Activated CD8-positive, alpha-beta T cell treated with anti-CD3 and anti-CD28 coated beads for 36 hours (primary cell): Measurements from ENCODE around the gene GAA. TPM values are rescaled to one million over a fixed set of nuclear protein-coding genes. Genes with fewer than 3 reads are reported as not detected.

Experiments
- ATAC-seq: fragments of 200-7000 bp; cut with Tn5 transposase; one replicate; pipeline ENCODE4 v1.10.0; 2021; ENCODE audit warnings: mild to moderate bottlenecking, moderate library complexity
- CTCF ChIA-PET: fragments of 350-600 bp; sonication (Branson Sonifier 250); formaldehyde crosslinking; loops from one replicate; lab custom pipeline; 2021; ENCODE audit warnings: antibody characterized with exemption; lab: Charles Lee
- POLR2A ChIA-PET: fragments of 350-600 bp; sonication (Branson Sonifier 250); formaldehyde crosslinking; loops from one replicate; lab custom pipeline; 2021; ENCODE audit warnings: antibody characterized with exemption; lab: Charles Lee
- DNase-seq: peaks from one replicate; pipeline ENCODE4 v3.0.0-alpha.2; 2020
- H3K27ac Mint-ChIP-seq: one replicate; pipeline ENCODE4 v1.8.0; 2021; ENCODE audit warnings: mild to moderate bottlenecking, mixed read lengths
- H3K27me3 Mint-ChIP-seq: one replicate; pipeline ENCODE4 v1.8.0; 2021; ENCODE audit warnings: mixed read lengths
- H3K36me3 Mint-ChIP-seq: one replicate; pipeline ENCODE4 v1.8.0; 2021; ENCODE audit warnings: low read depth, mixed read lengths
- H3K4me1 Mint-ChIP-seq: one replicate; pipeline ENCODE4 v1.8.0; 2021; ENCODE audit warnings: low read depth, mixed read lengths
- H3K4me3 Mint-ChIP-seq: one replicate; pipeline ENCODE4 v1.8.0; 2021; ENCODE audit warnings: mild to moderate bottlenecking, moderate library complexity, mixed read lengths
- H3K9me3 Mint-ChIP-seq: one replicate; pipeline ENCODE4 v1.8.0; 2021; ENCODE audit warnings: mixed read lengths
- intact Hi-C: fragments of 100-400 bp; cut with micrococcal nuclease; formaldehyde crosslinking; loops from one replicate; pipeline ENCODE4 v1.10.0; 2022
- total RNA-seq, 2 experiments: library from RNA; stranded (reverse); gene quantifications; one replicate each; pipeline ENCODE4 v1.2.3, GENCODE V29; 2021
- TF ChIP-seq, protein P1 (sequence below): fragments of 200-600 bp; IDR thresholded peaks from one replicate; pipeline ENCODE4 v1.8.0; 2022; ENCODE audit warnings: antibody characterized with exemption, mild to moderate bottlenecking

Gene GAA
- total RNA-seq, 2 experiments from 2014 or later = 42.6 to 46.2 TPM

DNA sequence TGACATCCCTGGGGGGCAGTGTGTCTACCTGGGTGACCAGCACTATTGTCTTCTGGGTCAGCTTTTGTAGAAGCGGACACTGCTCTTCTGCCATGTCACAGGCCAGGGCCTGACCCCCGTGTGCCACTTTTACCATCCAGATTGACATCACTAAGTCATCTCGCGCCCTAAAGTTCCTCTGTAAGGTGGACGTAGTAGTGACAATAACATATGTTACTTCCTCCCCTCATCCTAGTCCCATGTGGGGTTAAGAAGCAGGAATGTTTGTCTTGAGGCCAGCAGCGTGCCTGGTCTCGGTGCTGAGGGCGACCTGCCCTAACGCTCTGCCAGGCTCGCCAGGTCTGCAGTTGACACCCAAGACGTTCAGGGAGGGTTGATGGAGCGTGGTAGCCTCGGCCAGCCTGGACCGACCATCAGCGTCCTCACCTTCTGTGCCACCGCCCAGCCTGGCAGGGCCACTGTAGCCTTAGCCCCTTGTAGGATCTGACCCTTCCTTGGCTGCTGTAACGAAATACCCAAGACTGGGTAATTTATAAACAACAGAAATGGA lies 20.7 kb downstream of the GAA start:
- ChIA-PET POLR2A (interaction anchor here (0.7 kb wide), 1 partner anchor 24 kb away, joined by 3 read pairs; no protein-coding TSS in a partner anchor), CTCF (no interaction called here)
- TF ChIP-seq, protein P1, sequence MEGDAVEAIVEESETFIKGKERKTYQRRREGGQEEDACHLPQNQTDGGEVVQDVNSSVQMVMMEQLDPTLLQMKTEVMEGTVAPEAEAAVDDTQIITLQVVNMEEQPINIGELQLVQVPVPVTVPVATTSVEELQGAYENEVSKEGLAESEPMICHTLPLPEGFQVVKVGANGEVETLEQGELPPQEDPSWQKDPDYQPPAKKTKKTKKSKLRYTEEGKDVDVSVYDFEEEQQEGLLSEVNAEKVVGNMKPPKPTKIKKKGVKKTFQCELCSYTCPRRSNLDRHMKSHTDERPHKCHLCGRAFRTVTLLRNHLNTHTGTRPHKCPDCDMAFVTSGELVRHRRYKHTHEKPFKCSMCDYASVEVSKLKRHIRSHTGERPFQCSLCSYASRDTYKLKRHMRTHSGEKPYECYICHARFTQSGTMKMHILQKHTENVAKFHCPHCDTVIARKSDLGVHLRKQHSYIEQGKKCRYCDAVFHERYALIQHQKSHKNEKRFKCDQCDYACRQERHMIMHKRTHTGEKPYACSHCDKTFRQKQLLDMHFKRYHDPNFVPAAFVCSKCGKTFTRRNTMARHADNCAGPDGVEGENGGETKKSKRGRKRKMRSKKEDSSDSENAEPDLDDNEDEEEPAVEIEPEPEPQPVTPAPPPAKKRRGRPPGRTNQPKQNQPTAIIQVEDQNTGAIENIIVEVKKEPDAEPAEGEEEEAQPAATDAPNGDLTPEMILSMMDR = no peak
- Mint-ChIP-seq H3K4me3 (no peak overlapping the region), H3K9me3 (no peaks in the 10 kb centered on the region), H3K27ac (no peak overlapping the region), H3K27me3 (peaks cover 4% of the 10 kb centered on the region), H3K4me1 (no peaks in the 10 kb centered on the region), H3K36me3 (no peaks in the 10 kb centered on the region)
- DNase-seq (no peak), ATAC-seq (no peak)
- intact Hi-C loops = no loop called here

DNA sequence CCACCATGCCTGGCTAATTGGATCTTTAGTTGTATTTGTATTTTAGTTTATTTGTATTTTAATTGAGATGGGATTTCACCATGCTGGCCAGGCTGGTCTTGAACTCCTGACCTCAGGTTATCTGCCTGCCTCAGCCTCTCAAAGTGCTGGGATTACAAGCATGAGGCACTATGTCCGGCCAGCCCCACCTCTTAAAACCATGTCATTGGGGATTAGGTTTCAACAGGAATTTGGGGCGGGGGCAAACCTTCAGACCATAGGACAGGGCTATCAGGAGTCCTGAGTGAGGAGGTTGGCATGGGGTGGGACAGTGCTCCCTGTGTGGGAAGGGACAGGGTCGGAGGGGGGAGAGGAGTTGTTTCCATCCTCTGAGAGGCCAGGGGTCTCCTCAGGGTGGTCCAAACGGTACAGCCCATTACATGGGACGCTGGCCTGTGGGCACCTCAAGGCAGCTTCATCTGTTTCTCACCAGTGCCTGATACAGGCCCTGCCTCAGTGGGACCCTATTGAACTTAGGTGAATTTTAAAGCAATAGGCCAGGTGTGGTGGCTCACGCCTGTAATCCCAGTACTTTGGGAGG lies 21.6 kb downstream of the GAA start:
- peaks cover 6% of the 10 kb centered on the region for H3K27me3 Mint-ChIP-seq
- no peaks in the 10 kb centered on the region for H3K36me3 Mint-ChIP-seq
- ChIA-PET POLR2A (no interaction called here), CTCF (interaction anchor here (1.8 kb wide), 1 partner anchor 22 kb away, joined by 10 read pairs; the partner anchor contains the start of gene GAA)
- H3K4me3 Mint-ChIP-seq = no peak overlapping the region
- intact Hi-C loops = no loop called here
- H3K9me3 Mint-ChIP-seq = no peaks in the 10 kb centered on the region
- no peak for ATAC-seq
- TF ChIP-seq, protein P1 = no peak
- H3K27ac Mint-ChIP-seq = no peak overlapping the region
- DNase-seq = no peak
- H3K4me1 Mint-ChIP-seq = no peaks in the 10 kb centered on the region

DNA sequence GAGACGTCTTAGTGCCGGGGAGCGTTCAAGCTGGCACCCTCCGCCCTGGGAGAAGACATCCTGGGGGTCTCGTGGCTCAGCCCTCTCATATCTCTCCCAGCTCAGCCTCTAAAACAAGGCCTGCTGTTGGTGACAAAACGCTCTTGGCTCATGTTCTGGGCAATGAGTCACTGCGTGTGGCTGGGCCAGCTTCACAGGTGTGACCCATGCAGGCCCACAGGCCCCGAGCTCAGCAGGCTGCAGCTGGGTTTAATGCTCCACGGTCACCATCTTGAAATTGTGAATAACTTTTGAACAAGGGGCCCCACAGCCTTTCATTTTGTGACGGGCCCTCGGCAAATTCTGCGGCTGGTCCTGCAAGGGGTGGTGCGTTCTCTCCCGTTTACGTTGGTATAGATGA lies 22.4 kb downstream of the GAA start:
- intact Hi-C loops = no loop called here
- Mint-ChIP-seq H3K27ac (no peak overlapping the region), H3K4me3 (no peak overlapping the region), H3K9me3 (no peaks in the 10 kb centered on the region), H3K27me3 (peaks cover 12% of the 10 kb centered on the region), H3K36me3 (no peaks in the 10 kb centered on the region), H3K4me1 (no peaks in the 10 kb centered on the region)
- ATAC-seq = no peak
- ChIA-PET POLR2A (interaction anchor here (1.0 kb wide), 1 partner anchor 19 kb away, joined by 4 read pairs; no protein-coding TSS in a partner anchor), CTCF (interaction anchor here (1.8 kb wide), 1 partner anchor 22 kb away, joined by 10 read pairs; the partner anchor contains the start of gene GAA)
- no peak for DNase-seq
- TF ChIP-seq, protein P1 = no peak

DNA sequence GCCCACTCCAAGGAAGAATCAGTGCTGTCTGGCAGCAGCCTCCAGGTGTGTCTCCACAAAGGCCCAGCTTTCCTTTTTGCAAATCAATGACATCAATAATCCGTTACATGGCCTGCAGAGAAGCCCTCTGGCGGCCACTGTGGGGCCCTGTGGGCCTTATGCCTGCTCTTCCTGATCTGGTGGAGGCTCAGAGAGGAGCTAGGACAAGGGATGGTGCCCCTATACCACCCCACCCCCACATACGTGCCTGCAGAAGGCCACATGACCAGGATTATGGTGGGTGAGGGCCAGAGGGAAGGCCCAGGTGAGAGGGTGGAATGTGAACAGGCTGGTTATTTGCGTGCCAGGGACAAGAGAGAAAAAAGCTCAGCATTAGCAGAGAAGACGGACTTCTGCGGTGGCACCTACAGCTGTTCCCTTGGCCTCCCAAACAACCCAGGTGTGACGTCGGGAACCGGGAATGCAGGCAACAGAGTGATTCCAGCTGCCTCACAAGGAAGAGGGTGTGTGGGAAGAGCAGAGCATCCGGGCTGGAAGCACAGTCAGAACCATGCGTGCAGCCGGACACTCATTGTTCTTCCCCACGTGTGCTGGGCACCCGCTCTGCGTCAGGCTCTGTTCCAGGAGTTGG lies 23.1 kb downstream of the GAA start:
- TF ChIP-seq, protein P1 = no peak
- intact Hi-C loops = no loop called here
- ChIA-PET POLR2A (interaction anchor here (0.8 to 1.0 kb wide), 2 partner anchors 20 to 23 kb away, joined by 4 read pairs; partner anchors contain the start of gene GAA), CTCF (interaction anchor here (1.8 kb wide), 1 partner anchor 23 kb away, joined by 10 read pairs; the partner anchor contains the start of gene GAA)
- DNase-seq (no peak), ATAC-seq (no peak)
- H3K27ac Mint-ChIP-seq = no peak overlapping the region
- no peaks in the 10 kb centered on the region for H3K4me1 Mint-ChIP-seq
- no peak overlapping the region for H3K4me3 Mint-ChIP-seq
- no peaks in the 10 kb centered on the region for H3K36me3 Mint-ChIP-seq
- peaks cover 13% of the 10 kb centered on the region for H3K27me3 Mint-ChIP-seq
- no peaks in the 10 kb centered on the region for H3K9me3 Mint-ChIP-seq
